ENCODE results near the gene FASN.

FASN gene

DNA sequence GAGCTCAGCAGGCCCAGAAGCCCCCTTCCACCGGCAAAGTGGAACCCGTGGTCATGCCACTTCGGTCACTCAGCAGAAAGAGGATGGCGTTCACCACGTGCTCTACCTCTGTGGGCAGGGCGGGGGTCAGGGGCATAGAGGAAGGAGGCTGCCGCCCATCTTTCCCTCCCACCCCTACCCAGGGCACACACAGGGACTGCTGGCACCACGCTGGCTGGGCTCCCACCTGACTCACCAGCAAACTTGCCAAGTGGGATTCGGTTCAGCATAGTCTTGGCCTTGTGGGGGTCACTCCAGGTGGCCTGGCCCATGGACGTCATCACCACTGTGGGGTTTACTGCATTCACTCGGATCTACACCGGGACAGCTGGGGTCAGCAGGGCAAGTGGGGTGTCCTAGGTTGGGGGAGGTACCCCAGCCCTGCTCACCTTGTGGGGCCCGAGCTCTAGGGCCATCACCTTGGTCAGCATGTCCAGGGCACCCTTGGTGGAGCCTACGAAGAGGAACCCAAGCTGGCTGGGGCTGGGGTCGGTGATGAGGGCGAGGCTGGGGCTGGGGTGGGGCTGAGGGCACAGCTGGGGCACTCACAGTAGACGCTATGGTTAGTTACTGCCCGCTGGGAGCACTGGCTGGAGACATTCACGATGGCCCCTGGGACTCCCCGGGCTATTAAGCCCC, 61.9 kb downstream of the FASN start:
- DNase-seq (ENCODE audit: low read depth) = no peak
- peak overlapping the region; percentile 80 for H3K4me3 ChIP-seq (ENCODE audit: low read length)
- TF ChIP-seq, protein P1, sequence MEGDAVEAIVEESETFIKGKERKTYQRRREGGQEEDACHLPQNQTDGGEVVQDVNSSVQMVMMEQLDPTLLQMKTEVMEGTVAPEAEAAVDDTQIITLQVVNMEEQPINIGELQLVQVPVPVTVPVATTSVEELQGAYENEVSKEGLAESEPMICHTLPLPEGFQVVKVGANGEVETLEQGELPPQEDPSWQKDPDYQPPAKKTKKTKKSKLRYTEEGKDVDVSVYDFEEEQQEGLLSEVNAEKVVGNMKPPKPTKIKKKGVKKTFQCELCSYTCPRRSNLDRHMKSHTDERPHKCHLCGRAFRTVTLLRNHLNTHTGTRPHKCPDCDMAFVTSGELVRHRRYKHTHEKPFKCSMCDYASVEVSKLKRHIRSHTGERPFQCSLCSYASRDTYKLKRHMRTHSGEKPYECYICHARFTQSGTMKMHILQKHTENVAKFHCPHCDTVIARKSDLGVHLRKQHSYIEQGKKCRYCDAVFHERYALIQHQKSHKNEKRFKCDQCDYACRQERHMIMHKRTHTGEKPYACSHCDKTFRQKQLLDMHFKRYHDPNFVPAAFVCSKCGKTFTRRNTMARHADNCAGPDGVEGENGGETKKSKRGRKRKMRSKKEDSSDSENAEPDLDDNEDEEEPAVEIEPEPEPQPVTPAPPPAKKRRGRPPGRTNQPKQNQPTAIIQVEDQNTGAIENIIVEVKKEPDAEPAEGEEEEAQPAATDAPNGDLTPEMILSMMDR (IDR thresholded peaks at IDR 0.05; ENCODE audit: insufficient read depth, low read depth, low read length, missing control alignments) = no peak

GRCh38 chr17:82035488-82035887, 62.5 kb downstream of the FASN start:
- no peak overlapping the region for H3K4me3 ChIP-seq (ENCODE audit: low read length)
- DNase-seq (ENCODE audit: low read depth) = no peak
- TF ChIP-seq, protein P1 (IDR thresholded peaks at IDR 0.05; ENCODE audit: insufficient read depth, low read depth, low read length, missing control alignments) = no peak

- no peak for DNase-seq (ENCODE audit: low read depth)
- TF ChIP-seq, protein P1 (IDR thresholded peaks at IDR 0.05; ENCODE audit: insufficient read depth, low read depth, low read length, missing control alignments) = no peak
- no peak overlapping the region for H3K4me3 ChIP-seq (ENCODE audit: low read length)
Measured at GRCh38 chr17:82034371-82035011, 63.5 kb downstream of the FASN start.

- TF ChIP-seq, protein P1 (IDR thresholded peaks at IDR 0.05; ENCODE audit: insufficient read depth, low read depth, low read length, missing control alignments) = no peak
- no peak for DNase-seq (ENCODE audit: low read depth)
Measured at GRCh38 chr17:82033359-82034085, 64.5 kb downstream of the FASN start.

GRCh38 chr17:82031885-82032627, 66.0 kb downstream of the FASN start:
- H3K4me3 ChIP-seq (ENCODE audit: low read length) = peak overlapping the region; percentile 50
- DNase-seq (ENCODE audit: low read depth) = peak; percentile 60
- TF ChIP-seq, protein P1 (IDR thresholded peaks at IDR 0.05; ENCODE audit: insufficient read depth, low read depth, low read length, missing control alignments) = no peak

More at GRCh38 chr17:82033359-82034085, 64.5 kb downstream of the FASN start:
- no peak overlapping the region for H3K4me3 ChIP-seq (ENCODE audit: low read length)

- DNase-seq (ENCODE audit: low read depth) = peak; percentile 38
Measured at GRCh38 chr17:82031303-82031884, 66.6 kb downstream of the FASN start, which contains the start of gene RAC3. Gene RAC3 (plus strand): TSS chr17:82031678. CDS start chr17:82031762, 84 bp downstream.

More at GRCh38 chr17:82031303-82031884, 66.6 kb downstream of the FASN start, which contains the start of gene RAC3:
- H3K4me3 ChIP-seq (ENCODE audit: low read length) = peak within 1 kb of the TSS; percentile 50
- TF ChIP-seq, protein P1 (IDR thresholded peaks at IDR 0.05; ENCODE audit: insufficient read depth, low read depth, low read length, missing control alignments) = no peak

All from epithelial cell of esophagus (primary cell).